ENCODE results near the gene TMPRSS4. TPM values are rescaled to one million over a fixed set of nuclear protein-coding genes. Genes with fewer than 3 reads are reported as not detected.

TMPRSS4 gene
- total and polyA plus RNA-seq, 8 donors: 2.9 to 7.0 (median 4.4) TPM

GRCh38 chr11:118136801-118137200 lies 59.9 kb downstream of the TMPRSS4 start:
- no peaks in the 10 kb centered on the region for H3K36me3 ChIP-seq
- H3K4me3 ChIP-seq: no peak overlapping the region
- intact Hi-C loops (cut with DNase I): no loop called here
- DNase-seq (no peak), ATAC-seq (no peak)
- H3K9me3 ChIP-seq: no peaks in the 10 kb centered on the region
- peaks cover 0 to 23% of the 10 kb centered on the region in 2 donors for H3K27me3 ChIP-seq
- TF ChIP-seq CTCF (IDR thresholded peaks at IDR 0.05): no peak
- H3K4me1 ChIP-seq: no peaks in the 10 kb centered on the region
- H3K27ac ChIP-seq: no peak overlapping the region

DNA sequence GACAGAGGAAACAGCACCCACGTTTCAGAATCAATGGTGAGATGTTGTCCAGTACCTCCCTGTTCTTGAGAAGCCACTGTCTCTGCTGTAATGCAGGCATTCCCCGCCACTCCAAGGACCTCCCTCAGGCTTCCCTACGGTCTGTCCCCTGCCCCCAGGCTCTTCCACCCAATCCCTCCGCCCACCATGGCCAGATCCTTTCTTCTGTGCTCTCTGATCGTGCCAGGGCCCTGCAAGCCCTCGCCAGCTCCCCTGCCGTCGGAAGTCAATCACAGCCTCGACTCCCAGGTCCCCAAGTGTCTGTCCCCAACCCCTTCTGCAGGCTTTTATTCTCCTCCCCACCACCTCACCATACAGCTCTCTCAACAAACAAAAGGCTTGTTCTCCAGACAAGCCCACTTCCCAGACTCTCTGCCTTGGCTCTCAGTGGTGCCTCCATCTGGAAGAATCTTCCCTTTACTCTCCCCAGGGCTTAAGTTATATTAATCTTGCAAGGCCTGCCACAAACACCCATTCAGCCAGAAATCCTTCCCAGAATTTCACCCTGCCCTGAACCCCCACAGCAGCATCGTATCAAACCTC lies 62.1 kb downstream of the TMPRSS4 start:
- H3K9me3 ChIP-seq: no peaks in the 10 kb centered on the region
- TF ChIP-seq CTCF (IDR thresholded peaks at IDR 0.05): no peak
- no peaks in the 10 kb centered on the region for H3K36me3 ChIP-seq
- ATAC-seq (no peak), DNase-seq (no peak)
- intact Hi-C loops (cut with DNase I): no loop called here
- no peak overlapping the region for H3K4me3 ChIP-seq
- no peak overlapping the region for H3K27ac ChIP-seq
- peaks cover 0 to 41% of the 10 kb centered on the region in 2 donors for H3K27me3 ChIP-seq
- peaks cover 0 to 15% of the 10 kb centered on the region in 2 donors for H3K4me1 ChIP-seq

DNA sequence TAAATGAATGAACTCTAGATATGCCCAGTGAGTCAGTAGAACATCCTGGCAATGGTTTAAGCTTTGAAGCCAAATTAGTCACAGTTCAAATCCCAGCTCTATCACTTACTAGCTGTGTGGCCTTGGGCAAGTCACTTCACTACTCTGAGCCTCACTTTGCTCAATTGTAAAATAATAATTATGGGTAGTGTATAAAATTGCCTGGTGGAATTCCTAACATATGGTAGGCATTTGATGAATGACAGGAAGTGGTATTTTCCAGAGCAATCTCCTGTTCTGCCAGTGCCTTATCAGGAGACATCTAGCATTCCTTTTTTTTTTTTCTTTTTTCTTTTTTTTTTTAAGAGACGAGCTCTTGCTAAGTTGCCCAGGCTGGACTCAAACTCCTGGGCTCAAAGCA lies 62.7 kb downstream of the TMPRSS4 start:
- Histone ChIP-seq H3K27ac (no peak overlapping the region), H3K4me1 (peaks cover 0 to 15% of the 10 kb centered on the region in 2 donors), H3K36me3 (no peaks in the 10 kb centered on the region), H3K9me3 (no peaks in the 10 kb centered on the region), H3K4me3 (no peak overlapping the region), H3K27me3 (peaks cover 0 to 48% of the 10 kb centered on the region in 2 donors)
- DNase-seq (no peak), ATAC-seq (no peak)
- intact Hi-C loops (cut with DNase I): no loop called here
- TF ChIP-seq CTCF (IDR thresholded peaks at IDR 0.05): no peak

- H3K9me3 ChIP-seq: no peaks in the 10 kb centered on the region
- DNase-seq (no peak), ATAC-seq (no peak)
- H3K4me3 ChIP-seq: no peak overlapping the region
- peaks cover 0 to 24% of the 10 kb centered on the region in 2 donors for H3K4me1 ChIP-seq
- no peaks in the 10 kb centered on the region for H3K36me3 ChIP-seq
- no peak for TF ChIP-seq CTCF (IDR thresholded peaks at IDR 0.05)
- intact Hi-C loops (cut with DNase I): loop anchor here in 1 of 2 donors (10.0 kb wide), 1 partner anchor 213 kb away; the partner anchor contains the start of gene UBE4A
- peaks cover 0 to 59% of the 10 kb centered on the region in 2 donors for H3K27me3 ChIP-seq
- H3K27ac ChIP-seq: no peak overlapping the region
Observed at GRCh38 chr11:118142081-118142480, 65.2 kb downstream of the TMPRSS4 start.

DNA sequence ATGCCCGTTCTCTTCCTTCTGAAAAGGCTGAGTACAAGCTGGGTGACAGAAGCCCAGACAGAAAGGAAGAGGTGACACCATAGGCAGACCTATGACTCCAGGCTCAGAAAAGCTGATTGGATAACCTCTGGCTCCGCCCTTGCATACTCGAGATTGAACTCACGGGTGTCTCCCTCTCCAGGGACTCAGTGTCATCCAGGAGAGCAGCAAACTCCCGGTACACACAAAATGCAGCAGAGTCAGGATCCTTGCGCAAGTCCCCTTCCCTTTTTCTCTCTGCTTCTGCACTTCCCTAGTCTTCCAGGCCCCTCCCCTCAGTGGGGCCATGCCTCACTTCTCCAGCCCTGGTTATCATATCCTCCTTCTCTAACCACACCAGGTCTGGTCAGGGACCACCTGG lies 65.9 kb downstream of the TMPRSS4 start:
- no peak overlapping the region for H3K4me3 ChIP-seq
- TF ChIP-seq CTCF (IDR thresholded peaks at IDR 0.05): no peak
- H3K9me3 ChIP-seq: no peaks in the 10 kb centered on the region
- H3K36me3 ChIP-seq: no peaks in the 10 kb centered on the region
- intact Hi-C loops (cut with DNase I): loop anchor here in 1 of 2 donors (10.0 kb wide), 1 partner anchor 212 kb away; the partner anchor contains the start of gene UBE4A
- peaks cover 0 to 59% of the 10 kb centered on the region in 2 donors for H3K27me3 ChIP-seq
- no peak overlapping the region for H3K27ac ChIP-seq
- peaks cover 0 to 24% of the 10 kb centered on the region in 2 donors for H3K4me1 ChIP-seq
- peak in 1 of 4 donors; percentile 60 for DNase-seq
- no peak for ATAC-seq

Data from left lung (tissue), 10 donors.